SU-DHL-6 (cell line): ENCODE data around the gene ZFR2.

ENCODE experiments used
- EZH2phosphoT487 ChIP-seq: fragments of 200-600 bp; sonication (generic), shearing (Covaris generic); conservative IDR thresholded peaks from 2 replicates; pipeline ENCODE4 v1.6.1; 2018; ENCODE audit warnings: mild to moderate bottlenecking, antibody characterized with exemption, low read length, moderate library complexity, mixed read lengths
- TF ChIP-seq, protein P1 (sequence below): fragments of 200-600 bp; sonication (generic); IDR thresholded peaks from one replicate; pipeline ENCODE4 v1.5.1; 2017; ENCODE audit warnings: antibody characterized with exemption, mild to moderate bottlenecking, low read length, moderate library complexity; ENCODE audit not compliant: insufficient read depth, poor library complexity, severe bottlenecking

DNA sequence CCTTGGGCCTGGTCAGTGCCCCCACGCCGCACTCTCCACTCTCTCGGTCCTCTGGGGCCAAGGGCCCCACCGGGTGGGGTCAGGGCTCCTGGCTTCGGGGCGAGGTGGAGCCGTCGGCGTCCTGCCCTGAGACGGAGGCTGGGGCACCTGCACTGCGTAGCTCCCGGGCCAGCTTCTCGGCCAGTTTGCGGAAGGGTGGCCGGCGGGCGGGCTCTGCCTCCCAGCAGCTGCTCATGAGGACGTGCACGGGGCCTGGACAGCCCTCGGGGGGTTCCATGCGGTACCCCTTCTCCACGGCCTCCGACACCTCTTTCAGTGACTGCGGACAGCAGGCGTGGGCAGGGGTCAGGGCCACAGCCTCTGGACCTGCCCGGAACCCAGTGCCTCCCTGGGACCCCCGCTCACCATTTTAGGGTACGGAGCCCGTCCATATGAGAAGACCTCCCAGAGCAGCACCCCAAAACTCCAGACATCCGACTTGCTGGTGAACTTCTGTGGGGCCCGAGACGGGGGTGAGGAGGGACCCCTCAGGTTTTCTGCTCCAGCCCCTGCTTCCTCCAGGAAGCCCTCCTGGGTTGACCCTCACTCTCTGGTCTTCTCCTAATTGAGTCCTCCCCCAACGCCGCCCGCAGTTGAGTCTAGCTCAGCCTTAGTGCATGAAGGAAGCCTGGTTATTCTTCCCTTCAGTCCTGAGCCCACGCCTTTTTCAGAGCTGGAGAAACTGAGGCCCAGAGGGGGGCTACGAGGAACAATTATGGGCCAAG, 90.6 kb downstream of the ZFR2 start:
- TF ChIP-seq EZH2phosphoT487, result no peak
- TF ChIP-seq, protein P1, sequence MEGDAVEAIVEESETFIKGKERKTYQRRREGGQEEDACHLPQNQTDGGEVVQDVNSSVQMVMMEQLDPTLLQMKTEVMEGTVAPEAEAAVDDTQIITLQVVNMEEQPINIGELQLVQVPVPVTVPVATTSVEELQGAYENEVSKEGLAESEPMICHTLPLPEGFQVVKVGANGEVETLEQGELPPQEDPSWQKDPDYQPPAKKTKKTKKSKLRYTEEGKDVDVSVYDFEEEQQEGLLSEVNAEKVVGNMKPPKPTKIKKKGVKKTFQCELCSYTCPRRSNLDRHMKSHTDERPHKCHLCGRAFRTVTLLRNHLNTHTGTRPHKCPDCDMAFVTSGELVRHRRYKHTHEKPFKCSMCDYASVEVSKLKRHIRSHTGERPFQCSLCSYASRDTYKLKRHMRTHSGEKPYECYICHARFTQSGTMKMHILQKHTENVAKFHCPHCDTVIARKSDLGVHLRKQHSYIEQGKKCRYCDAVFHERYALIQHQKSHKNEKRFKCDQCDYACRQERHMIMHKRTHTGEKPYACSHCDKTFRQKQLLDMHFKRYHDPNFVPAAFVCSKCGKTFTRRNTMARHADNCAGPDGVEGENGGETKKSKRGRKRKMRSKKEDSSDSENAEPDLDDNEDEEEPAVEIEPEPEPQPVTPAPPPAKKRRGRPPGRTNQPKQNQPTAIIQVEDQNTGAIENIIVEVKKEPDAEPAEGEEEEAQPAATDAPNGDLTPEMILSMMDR, result no peak
